Sigmoid colon (tissue), 3 donors: ENCODE measurements around the gene CRABP1.

Experiments
- POLR2A ChIP-seq, 2 donors: fragments of 450-650 bp; IDR thresholded peaks; one replicate each; pipeline ENCODE4 v1.6.1; 2016; ENCODE audit warnings: antibody characterized with exemption in 2 of 2, mild to moderate bottlenecking in 2 of 2, moderate library complexity in 2 of 2
- TF ChIP-seq, protein P1 (sequence below), 4 experiments: fragments of 450-650 bp in 3 of 4; fragments of 200-600 bp in 1 of 4; IDR thresholded peaks; one replicate each; pipeline ENCODE4 v1.5.1; 2016 to 2019; ENCODE audit warnings: antibody characterized with exemption in 4 of 4, mild to moderate bottlenecking in 3 of 4, moderate library complexity in 2 of 4

DNA sequence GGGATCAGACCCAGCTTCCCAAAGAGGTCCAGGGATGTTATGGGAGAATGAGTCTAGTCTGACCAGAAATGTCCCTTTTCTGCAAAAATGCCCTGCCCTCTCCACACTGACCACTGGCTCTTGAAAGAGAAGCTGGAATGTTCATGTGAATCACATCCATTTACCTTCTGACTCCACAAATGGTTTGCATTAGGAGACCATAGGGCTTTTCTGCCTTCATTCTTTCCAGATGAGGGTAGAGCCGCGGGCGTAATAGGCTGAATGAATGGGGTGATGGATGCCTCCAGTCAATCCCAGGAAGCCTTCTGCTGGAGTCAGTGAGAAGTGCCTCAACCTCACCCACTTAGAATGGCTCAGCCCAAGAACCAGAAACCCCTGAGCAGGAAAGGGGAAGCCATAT is 50.7 kb downstream of the CRABP1 start:
- TF ChIP-seq, protein P1, sequence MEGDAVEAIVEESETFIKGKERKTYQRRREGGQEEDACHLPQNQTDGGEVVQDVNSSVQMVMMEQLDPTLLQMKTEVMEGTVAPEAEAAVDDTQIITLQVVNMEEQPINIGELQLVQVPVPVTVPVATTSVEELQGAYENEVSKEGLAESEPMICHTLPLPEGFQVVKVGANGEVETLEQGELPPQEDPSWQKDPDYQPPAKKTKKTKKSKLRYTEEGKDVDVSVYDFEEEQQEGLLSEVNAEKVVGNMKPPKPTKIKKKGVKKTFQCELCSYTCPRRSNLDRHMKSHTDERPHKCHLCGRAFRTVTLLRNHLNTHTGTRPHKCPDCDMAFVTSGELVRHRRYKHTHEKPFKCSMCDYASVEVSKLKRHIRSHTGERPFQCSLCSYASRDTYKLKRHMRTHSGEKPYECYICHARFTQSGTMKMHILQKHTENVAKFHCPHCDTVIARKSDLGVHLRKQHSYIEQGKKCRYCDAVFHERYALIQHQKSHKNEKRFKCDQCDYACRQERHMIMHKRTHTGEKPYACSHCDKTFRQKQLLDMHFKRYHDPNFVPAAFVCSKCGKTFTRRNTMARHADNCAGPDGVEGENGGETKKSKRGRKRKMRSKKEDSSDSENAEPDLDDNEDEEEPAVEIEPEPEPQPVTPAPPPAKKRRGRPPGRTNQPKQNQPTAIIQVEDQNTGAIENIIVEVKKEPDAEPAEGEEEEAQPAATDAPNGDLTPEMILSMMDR (IDR thresholded peaks at IDR 0.05): no peak
- TF ChIP-seq POLR2A (IDR thresholded peaks at IDR 0.05): no peak
